NCI-H510A treated with DMSO at 0.1 percent for 48 hours (cell line): ENCODE measurements around the gene SQSTM1.
A peak's percentile ranks its signal among the peaks of the same experiment; 100 is the strongest.

Experiments used
- DNase-seq: peaks from one replicate; lab custom pipeline; 2025; lab: John Stamatoyannopoulos, UW

The SQSTM1 gene

GRCh38 chr5:179806250-179807048 is 14.3 kb upstream of the SQSTM1 start, which contains the start of gene MGAT4B:
Gene MGAT4B, minus strand, starts transcription at chr5:179806866. Its CDS starts 283 bp downstream, at chr5:179806583.
- peak; percentile 9 for DNase-seq

- DNase-seq, result no peak
Measured at GRCh38 chr5:179812135-179812825, 8.4 kb upstream of the SQSTM1 start.

GRCh38 chr5:179812997-179813607 is 7.6 kb upstream of the SQSTM1 start:
- DNase-seq, result no peak

- DNase-seq, result no peak
Measured at GRCh38 chr5:179814090-179814489, 6.6 kb upstream of the SQSTM1 start.

- DNase-seq, result no peak
Measured at GRCh38 chr5:179815491-179816249, 5.0 kb upstream of the SQSTM1 start.

- no peak for DNase-seq
Measured at GRCh38 chr5:179816401-179816795, 4.3 kb upstream of the SQSTM1 start.

GRCh38 chr5:179816796-179817469 is 3.8 kb upstream of the SQSTM1 start:
- no peak for DNase-seq

GRCh38 chr5:179817470-179817840 is 3.2 kb upstream of the SQSTM1 start:
- no peak for DNase-seq

- DNase-seq, result no peak
Measured at GRCh38 chr5:179817890-179818745, 2.6 kb upstream of the SQSTM1 start.

GRCh38 chr5:179818746-179819295 is 1.9 kb upstream of the SQSTM1 start:
- peak; percentile 29 for DNase-seq

- DNase-seq, result peak; percentile 44
Measured at GRCh38 chr5:179819296-179820126, 1.2 kb upstream of the SQSTM1 start.

- no peak for DNase-seq
Measured at GRCh38 chr5:179820127-179820482, 600 bp upstream of the SQSTM1 start.

GRCh38 chr5:179821298-179822058 is 773 bp downstream of the SQSTM1 start:
- DNase-seq, result peak; percentile 60

GRCh38 chr5:179822059-179822432 is 1.3 kb downstream of the SQSTM1 start:
- DNase-seq, result no peak

GRCh38 chr5:179822444-179822990 is 1.8 kb downstream of the SQSTM1 start:
- DNase-seq, result no peak

GRCh38 chr5:179823937-179824744 is 3.4 kb downstream of the SQSTM1 start:
- DNase-seq, result no peak

GRCh38 chr5:179824745-179825112 is 4.0 kb downstream of the SQSTM1 start:
- DNase-seq, result no peak
